HEK293 (cell line): ENCODE data around the gene TTC33.

Experiments used
- BCL11B ChIP-seq: fragments of 450-650 bp; formaldehyde crosslinking; IDR thresholded peaks from 2 replicates; pipeline ENCODE4 v1.5.1; 2016; ENCODE audit warnings: low read depth, missing biosample characterization, missing genetic modification characterization
- GFI1B ChIP-seq: fragments of 450-650 bp; formaldehyde crosslinking; IDR thresholded peaks from 2 replicates; pipeline ENCODE4 v1.5.1; 2016; ENCODE audit warnings: missing biosample characterization, missing genetic modification characterization
- HOXD13 ChIP-seq: sonication (generic); formaldehyde crosslinking; IDR thresholded peaks from 2 replicates; pipeline ENCODE4 v1.8.0; 2022; ENCODE audit warnings: missing genetic modification reagents, borderline replicate concordance
- INSM2 ChIP-seq: fragments of 450-650 bp; formaldehyde crosslinking; IDR thresholded peaks from 2 replicates; pipeline ENCODE4 v1.5.1; 2016; ENCODE audit warnings: missing biosample characterization, missing genetic modification characterization
- OVOL3 ChIP-seq: fragments of 450-650 bp; formaldehyde crosslinking; IDR thresholded peaks from 2 replicates; pipeline ENCODE4 v1.5.1; 2016; ENCODE audit warnings: missing biosample characterization, missing genetic modification characterization
- TRIM28 ChIP-seq: IDR thresholded peaks from 2 replicates; pipeline ENCODE4 v1.6.1; 2011; ENCODE audit warnings: low read length, control low read depth, borderline replicate concordance
- ZBTB11 ChIP-seq: fragments of 450-650 bp; formaldehyde crosslinking; conservative IDR thresholded peaks from 2 replicates; pipeline ENCODE4 v1.5.1; 2016; ENCODE audit warnings: low read depth, missing biosample characterization, missing genetic modification characterization
- ZBTB8A ChIP-seq: fragments of 450-650 bp; formaldehyde crosslinking; IDR thresholded peaks from 2 replicates; pipeline ENCODE4 v1.5.1; 2016; ENCODE audit warnings: missing biosample characterization, missing genetic modification characterization
- ZFHX2 ChIP-seq: fragments of 450-650 bp; formaldehyde crosslinking; conservative IDR thresholded peaks from 2 replicates; pipeline ENCODE4 v1.5.1; 2016; ENCODE audit warnings: missing biosample characterization, missing genetic modification characterization
- ZNF10 ChIP-seq: fragments of 450-650 bp; formaldehyde crosslinking; IDR thresholded peaks from 2 replicates; pipeline ENCODE4 v1.5.1; 2017; ENCODE audit warnings: missing biosample characterization, missing genetic modification characterization
- ZNF114 ChIP-seq: fragments of 450-650 bp; formaldehyde crosslinking; IDR thresholded peaks from 2 replicates; pipeline ENCODE4 v1.5.0; 2017; ENCODE audit warnings: missing biosample characterization, missing genetic modification characterization
- ZNF148 ChIP-seq: fragments of 450-650 bp; formaldehyde crosslinking; IDR thresholded peaks from 2 replicates; pipeline ENCODE4 v1.5.0; 2017; ENCODE audit warnings: missing biosample characterization, missing genetic modification characterization, borderline replicate concordance
- ZNF16 ChIP-seq: fragments of 450-650 bp; formaldehyde crosslinking; IDR thresholded peaks from 2 replicates; pipeline ENCODE4 v1.5.1; 2016; ENCODE audit warnings: low read depth, missing biosample characterization, missing genetic modification characterization
- ZNF184 ChIP-seq: fragments of 450-650 bp; IDR thresholded peaks from 2 replicates; pipeline ENCODE4 v1.5.1; 2018; ENCODE audit warnings: missing biosample characterization, mild to moderate bottlenecking, missing genetic modification characterization
- ZNF19 ChIP-seq: fragments of 450-650 bp; formaldehyde crosslinking; IDR thresholded peaks from 2 replicates; pipeline ENCODE4; 2016; ENCODE audit warnings: missing biosample characterization, missing genetic modification characterization, low read depth
- ZNF202 ChIP-seq: fragments of 450-650 bp; formaldehyde crosslinking; IDR thresholded peaks from 2 replicates; pipeline ENCODE4 v1.5.1; 2016; ENCODE audit warnings: missing biosample characterization, missing genetic modification characterization, borderline replicate concordance
- ZNF266 ChIP-seq: fragments of 450-650 bp; formaldehyde crosslinking; IDR thresholded peaks from 2 replicates; pipeline ENCODE4 v1.5.1; 2016; ENCODE audit warnings: missing biosample characterization, missing genetic modification characterization, low read depth
- ZNF280C ChIP-seq: fragments of 450-650 bp; formaldehyde crosslinking; IDR thresholded peaks from 2 replicates; pipeline ENCODE4 v1.5.1; 2016; ENCODE audit warnings: missing biosample characterization, missing genetic modification characterization
- ZNF311 ChIP-seq: fragments of 450-650 bp; formaldehyde crosslinking; IDR thresholded peaks from 2 replicates; pipeline ENCODE4 v1.5.1; 2017; ENCODE audit warnings: missing biosample characterization, missing genetic modification characterization, borderline replicate concordance
- ZNF354C ChIP-seq: fragments of 450-650 bp; formaldehyde crosslinking; IDR thresholded peaks from 2 replicates; pipeline ENCODE4 v1.5.1; 2016; ENCODE audit warnings: missing biosample characterization, missing genetic modification characterization, low read depth, borderline replicate concordance
- ZNF473 ChIP-seq: fragments of 450-650 bp; formaldehyde crosslinking; IDR thresholded peaks from 2 replicates; pipeline ENCODE4 v1.5.1; 2017; ENCODE audit warnings: missing biosample characterization, missing genetic modification characterization
- ZNF48 ChIP-seq: fragments of 450-650 bp; formaldehyde crosslinking; IDR thresholded peaks from 2 replicates; pipeline ENCODE4 v1.5.1; 2016; ENCODE audit warnings: missing biosample characterization, missing genetic modification characterization
- ZNF513 ChIP-seq: fragments of 450-650 bp; IDR thresholded peaks from 2 replicates; pipeline ENCODE4 v1.5.1; 2018; ENCODE audit warnings: missing biosample characterization, missing genetic modification characterization
- ZNF530 ChIP-seq: fragments of 450-650 bp; formaldehyde crosslinking; IDR thresholded peaks from 2 replicates; pipeline ENCODE4 v1.5.1; 2016; ENCODE audit warnings: low read depth, missing biosample characterization, missing genetic modification characterization
- ZSCAN16 ChIP-seq: fragments of 450-650 bp; formaldehyde crosslinking; IDR thresholded peaks from 2 replicates; pipeline ENCODE4 v1.5.1; 2016; ENCODE audit warnings: missing biosample characterization, missing genetic modification characterization

The TTC33 gene

GRCh38 chr5:40755407-40756365 lies at the start of gene TTC33 (continued):
- TF ChIP-seq ZNF354C (tag by site-specific recombination) (no peak), ZNF513 (tag by site-specific recombination) (peak; percentile 93), ZNF473 (tag by site-specific recombination) (no peak), HOXD13 (CRISPR knock-in tag) (no peak), OVOL3 (tag by site-specific recombination) (no peak), ZFHX2 (tag by site-specific recombination) (peak; percentile 85), ZNF266 (tag by site-specific recombination) (no peak), GFI1B (no peak), ZNF114 (tag by site-specific recombination) (no peak), ZBTB8A (tag by site-specific recombination) (peak; percentile 96), ZNF530 (tag by site-specific recombination) (no peak), ZNF184 (no peak), ZBTB11 (tag by site-specific recombination) (peak; percentile 52), ZNF19 (tag by site-specific recombination) (no peak), ZNF10 (tag by site-specific recombination) (peak; percentile 66; the same call in 1 of the 2 replicates), ZNF202 (tag by site-specific recombination) (peak; percentile 74; the same call in 1 of the 2 replicates), ZNF16 (tag by site-specific recombination) (no peak), ZNF48 (tag by site-specific recombination) (no peak), BCL11B (peak; percentile 97), ZNF311 (tag by site-specific recombination) (no peak), ZNF148 (tag by site-specific recombination) (no peak), ZSCAN16 (tag by site-specific recombination) (no peak), ZNF280C (no peak), TRIM28 (no peak), INSM2 (tag by site-specific recombination) (peak; percentile 49; the same call in 1 of the 2 replicates)
